Measurements from ENCODE around the gene ERC2. TPM values are rescaled to one million over a fixed set of nuclear protein-coding genes. Genes with fewer than 3 reads are reported as not detected.

The ERC2 gene
- total RNA-seq, 1 experiment from 2014 or later: 0.90 TPM

- BruUV-seq (replicated peaks): no TSS peak
- ChIA-PET CTCF (no interaction called here), POLR2A (ENCODE audit: low non-redundant PET) (no interaction called here)
- intact Hi-C loops (cut with micrococcal nuclease; ENCODE audit: unreplicated experiment): no loop called here
- TF ChIP-seq EZH2 (IDR thresholded peaks at IDR 0.05; ENCODE audit: borderline replicate concordance, low read depth, low read length, poor library complexity, severe bottlenecking) (no peak), CTCF (conservative IDR thresholded peaks at IDR 0.05; ENCODE audit: low read depth, low read length) (no peak)
- Histone ChIP-seq H3K4me3 (ENCODE audit: low read depth, low read length, poor library complexity, severe bottlenecking) (no peak overlapping the region), H3K9me3 (ENCODE audit: low read depth, low read length, poor library complexity, severe bottlenecking) (no peaks in the 10 kb centered on the region), H3K27ac (ENCODE audit: low read depth, low read length, poor library complexity, severe bottlenecking) (no peak overlapping the region), H3K36me3 (ENCODE audit: insufficient read depth, low read length, poor library complexity, severe bottlenecking) (no peaks in the 10 kb centered on the region), H3K4me1 (ENCODE audit: insufficient read depth, low read length, poor library complexity, severe bottlenecking) (peaks cover 10% of the 10 kb centered on the region), H3K27me3 (replicated peaks; ENCODE audit: insufficient read depth, low read depth, low read length, poor library complexity) (no peaks in the 10 kb centered on the region)
- DNase-seq (ENCODE audit: low spot score): no peak
These were observed 605.2 kb downstream of the ERC2 start for GRCh38 chr3:55863028-55863427.

- DNase-seq (ENCODE audit: low spot score): peak; percentile 36
- Histone ChIP-seq H3K4me3 (ENCODE audit: low read depth, low read length, poor library complexity, severe bottlenecking) (no peak overlapping the region), H3K27me3 (replicated peaks; ENCODE audit: insufficient read depth, low read depth, low read length, poor library complexity) (no peaks in the 10 kb centered on the region), H3K27ac (ENCODE audit: low read depth, low read length, poor library complexity, severe bottlenecking) (no peak overlapping the region), H3K9me3 (ENCODE audit: low read depth, low read length, poor library complexity, severe bottlenecking) (no peaks in the 10 kb centered on the region), H3K4me1 (ENCODE audit: insufficient read depth, low read length, poor library complexity, severe bottlenecking) (peaks cover 10% of the 10 kb centered on the region), H3K36me3 (ENCODE audit: insufficient read depth, low read length, poor library complexity, severe bottlenecking) (no peaks in the 10 kb centered on the region)
- intact Hi-C loops (cut with micrococcal nuclease; ENCODE audit: unreplicated experiment): no loop called here
- CTCF ChIA-PET: no interaction called here
- BruUV-seq (replicated peaks): no TSS peak
- TF ChIP-seq EZH2 (IDR thresholded peaks at IDR 0.05; ENCODE audit: borderline replicate concordance, low read depth, low read length, poor library complexity, severe bottlenecking): no peak
- no peak for TF ChIP-seq CTCF (conservative IDR thresholded peaks at IDR 0.05; ENCODE audit: low read depth, low read length)
- POLR2A ChIA-PET (ENCODE audit: low non-redundant PET): no interaction called here
These were observed 608.1 kb downstream of the ERC2 start for GRCh38 chr3:55860049-55860721.

- ChIA-PET CTCF (no interaction called here), POLR2A (ENCODE audit: low non-redundant PET) (no interaction called here)
- DNase-seq (ENCODE audit: low spot score): no peak
- Histone ChIP-seq H3K4me1 (ENCODE audit: insufficient read depth, low read length, poor library complexity, severe bottlenecking) (peaks cover 10% of the 10 kb centered on the region), H3K4me3 (ENCODE audit: low read depth, low read length, poor library complexity, severe bottlenecking) (no peak overlapping the region), H3K36me3 (ENCODE audit: insufficient read depth, low read length, poor library complexity, severe bottlenecking) (no peaks in the 10 kb centered on the region), H3K27me3 (replicated peaks; ENCODE audit: insufficient read depth, low read depth, low read length, poor library complexity) (no peaks in the 10 kb centered on the region), H3K27ac (ENCODE audit: low read depth, low read length, poor library complexity, severe bottlenecking) (no peak overlapping the region), H3K9me3 (ENCODE audit: low read depth, low read length, poor library complexity, severe bottlenecking) (no peaks in the 10 kb centered on the region)
- intact Hi-C loops (cut with micrococcal nuclease; ENCODE audit: unreplicated experiment): no loop called here
- no TSS peak for BruUV-seq (replicated peaks)
- TF ChIP-seq EZH2 (IDR thresholded peaks at IDR 0.05; ENCODE audit: borderline replicate concordance, low read depth, low read length, poor library complexity, severe bottlenecking): no peak
- no peak for TF ChIP-seq CTCF (conservative IDR thresholded peaks at IDR 0.05; ENCODE audit: low read depth, low read length)
These were observed 609.0 kb downstream of the ERC2 start for GRCh38 chr3:55859305-55859704.

Measured in A673 (cell line).